GM19395 (cell line): ENCODE data around the gene CLEC3B.
"Not testable (repeated sequence)": the region's sequence is repeated elsewhere in the genome, so short reads cannot be mapped to it uniquely, and the experiment has no call there.

Experiments used
- ATAC-seq: cut with Tn5 transposase; IDR thresholded peaks from one replicate; pipeline ENCODE4 v1.9.1; 2021; ENCODE audit warnings: mild to moderate bottlenecking, moderate library complexity; ENCODE audit not compliant: unreplicated experiment

The CLEC3B gene

GRCh38 chr3:45064512-45065372 lies 38.6 kb downstream of the CLEC3B start:
- no peak for ATAC-seq

DNA sequence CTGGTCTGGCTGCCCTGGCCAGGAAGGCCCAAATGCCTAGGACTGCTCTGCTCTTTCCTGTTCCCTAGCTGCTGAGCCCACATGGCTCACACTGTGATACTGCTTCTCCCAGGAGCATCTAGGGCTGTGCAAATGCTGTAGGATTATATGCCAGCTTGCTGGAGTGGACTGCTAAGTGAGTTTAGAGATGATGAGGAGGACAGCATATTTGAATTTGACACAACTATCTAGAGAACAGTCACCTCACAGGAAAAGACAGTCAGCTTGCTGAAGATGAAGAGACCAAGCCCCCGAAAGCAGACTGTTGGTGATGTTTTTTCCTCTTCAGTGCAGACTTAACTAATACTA lies 39.2 kb downstream of the CLEC3B start:
- no peak for ATAC-seq

GRCh38 chr3:45066109-45066801 lies 40.2 kb downstream of the CLEC3B start:
- no peak for ATAC-seq

DNA sequence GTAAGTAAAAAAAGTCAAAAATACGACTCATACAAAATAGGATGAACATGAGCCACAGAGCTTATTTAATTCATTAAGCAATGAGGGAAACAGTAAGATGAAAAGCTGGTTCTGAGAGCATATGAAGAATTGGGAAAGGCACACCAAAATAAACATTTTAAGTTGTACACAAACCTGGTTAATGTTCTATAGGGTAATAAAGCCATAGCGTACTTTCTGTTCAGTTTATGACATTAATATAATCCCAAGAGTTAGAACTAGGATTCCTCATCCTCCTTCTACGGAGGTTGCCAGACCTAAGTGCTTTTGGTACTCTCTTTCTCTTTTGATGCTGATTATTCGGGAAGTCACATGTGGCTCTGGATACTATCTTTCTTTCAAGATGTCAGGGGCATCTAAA lies 41.4 kb downstream of the CLEC3B start:
- no peak for ATAC-seq

- no peak for ATAC-seq
These were observed 41.8 kb downstream of the CLEC3B start for GRCh38 chr3:45067941-45068340.

DNA sequence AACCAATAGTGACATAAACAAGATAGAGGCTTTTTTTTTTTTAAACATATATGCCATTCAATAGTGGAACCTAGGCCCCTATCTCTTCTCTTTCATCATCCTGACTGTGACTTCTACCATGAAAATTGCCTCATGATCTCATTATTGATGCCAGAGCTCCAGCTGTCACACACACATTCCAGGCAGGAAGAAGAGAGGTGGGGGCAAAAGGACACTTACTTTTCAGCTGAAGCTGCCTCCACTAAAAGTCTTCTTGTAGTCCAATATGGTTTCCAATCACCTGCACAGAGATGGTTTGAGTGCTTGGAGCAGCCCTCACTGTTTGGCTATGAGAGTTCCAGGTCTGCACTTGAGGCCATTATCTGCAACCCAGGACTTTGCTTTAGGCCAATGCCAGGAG lies 45.0 kb downstream of the CLEC3B start:
- ATAC-seq = no peak

DNA sequence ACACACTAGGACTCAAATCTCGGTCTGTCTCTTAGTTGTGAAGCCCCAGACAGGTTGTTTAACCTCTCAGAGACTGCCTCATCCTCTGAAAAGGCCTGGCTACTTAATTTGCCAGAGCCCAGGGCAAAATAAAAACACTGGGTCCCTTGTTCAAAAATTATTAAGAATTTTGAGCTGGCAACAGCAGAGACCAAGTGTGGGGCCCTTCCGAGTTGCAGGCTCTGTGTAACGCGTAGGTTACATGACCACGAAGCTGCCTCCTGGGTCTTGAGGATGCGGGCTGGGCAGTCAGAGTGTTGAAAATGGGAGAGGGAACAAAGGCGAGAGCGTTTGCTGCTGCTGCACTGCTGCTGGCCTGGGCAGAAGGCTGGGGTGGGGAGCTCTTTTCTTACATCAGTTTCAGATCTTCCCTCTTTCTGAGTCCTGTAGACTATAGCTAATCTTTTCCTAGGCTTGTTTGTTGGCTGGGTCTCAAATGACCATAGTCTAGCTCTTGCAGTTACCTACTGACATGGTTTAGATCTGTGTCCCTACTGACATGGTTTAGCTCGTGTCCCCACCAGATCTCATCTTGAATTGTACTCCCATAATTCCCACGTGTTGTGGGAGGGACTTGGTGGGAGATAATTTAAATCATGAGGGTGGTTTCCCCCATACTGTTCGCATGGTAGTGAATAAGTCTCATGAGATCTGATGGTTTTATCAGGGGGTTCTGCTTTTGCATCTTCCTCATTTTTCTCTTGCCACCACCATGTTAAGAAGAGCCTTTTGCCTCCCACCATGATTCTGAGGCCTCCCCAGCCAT lies 49.9 kb downstream of the CLEC3B start:
- ATAC-seq = no peak

DNA sequence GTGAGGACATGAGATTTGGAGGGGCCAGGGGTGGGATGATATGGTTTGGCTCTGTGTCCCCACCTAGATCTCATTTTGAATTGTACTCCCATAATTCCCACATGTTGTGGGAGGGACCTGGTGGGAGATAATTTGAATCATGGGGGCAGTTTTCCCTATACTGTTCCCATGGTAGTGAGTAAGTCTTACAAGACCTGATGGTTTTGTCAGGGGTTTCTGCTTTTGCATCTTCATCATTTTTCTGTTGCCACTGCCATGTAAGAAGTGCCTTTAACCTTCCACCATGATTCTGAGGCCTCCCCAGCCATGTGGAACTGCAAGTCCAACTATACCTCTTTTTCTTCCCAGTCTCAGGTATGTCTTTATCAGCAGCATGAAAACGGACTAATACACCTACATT lies 52.2 kb downstream of the CLEC3B start:
- not testable (repeated sequence) for ATAC-seq

- ATAC-seq = no peak
These were observed 52.9 kb downstream of the CLEC3B start for GRCh38 chr3:45078910-45079522.

GRCh38 chr3:45079715-45080114 lies 53.6 kb downstream of the CLEC3B start:
- no peak for ATAC-seq

DNA sequence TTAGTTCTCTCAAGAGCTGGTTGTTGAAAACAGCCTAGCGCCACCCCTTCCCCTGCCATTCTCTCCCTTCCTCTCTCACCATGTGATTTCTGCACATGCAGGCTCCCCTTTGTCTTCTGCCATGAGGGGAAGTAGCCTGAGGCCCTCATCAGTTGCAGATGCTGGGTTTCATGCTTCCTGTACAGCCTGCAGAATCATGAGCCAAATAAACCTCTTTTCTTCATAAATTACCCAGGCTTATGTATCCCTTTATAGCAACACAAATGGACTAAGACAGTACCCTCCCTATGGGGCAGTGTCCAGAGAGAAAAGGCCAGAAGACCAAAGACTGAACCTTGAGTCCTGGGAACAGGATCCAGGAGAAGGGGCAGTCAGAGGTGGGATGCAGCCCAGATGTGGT lies 54.7 kb downstream of the CLEC3B start:
- ATAC-seq = no peak

- no peak for ATAC-seq
These were observed 55.5 kb downstream of the CLEC3B start for GRCh38 chr3:45081506-45082141.

DNA sequence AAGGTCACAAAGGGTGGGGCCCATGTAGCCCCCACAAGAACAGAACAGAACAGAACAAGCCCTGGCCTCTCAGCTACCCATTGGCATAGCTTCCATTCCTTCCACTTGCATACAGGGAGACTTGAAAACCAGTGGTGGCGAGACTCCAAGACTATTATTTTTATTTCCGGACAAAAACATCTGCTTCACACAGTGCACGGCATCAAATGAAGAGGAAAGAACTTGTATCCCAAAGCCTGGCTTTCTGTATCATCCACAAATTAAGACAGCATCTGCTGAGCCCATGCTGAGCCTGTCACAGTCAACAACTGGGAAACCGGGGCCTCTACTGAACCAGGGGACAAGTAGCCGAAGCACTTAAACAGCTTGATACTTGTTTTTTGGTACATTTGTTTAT lies 56.0 kb downstream of the CLEC3B start:
- ATAC-seq = no peak

DNA sequence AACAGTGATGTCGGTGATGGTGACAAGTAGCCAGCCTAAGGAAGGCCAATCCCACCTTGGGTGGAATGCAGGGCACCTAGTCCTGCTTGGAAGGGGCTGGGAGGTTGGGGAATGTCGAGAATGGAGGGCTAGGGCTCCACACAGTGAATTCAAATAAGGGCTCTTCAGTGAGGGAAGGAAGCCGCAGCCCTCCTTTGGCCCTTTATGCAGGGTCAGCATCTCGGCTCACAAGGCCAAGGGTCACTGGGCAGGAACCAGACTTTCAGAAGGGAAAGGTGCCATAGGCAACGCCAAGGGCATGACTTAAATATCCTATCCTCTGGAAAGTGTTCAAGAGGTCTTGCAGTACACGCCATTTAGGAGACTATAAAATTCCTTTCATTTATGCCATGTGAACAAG lies 56.9 kb downstream of the CLEC3B start:
- no peak for ATAC-seq

DNA sequence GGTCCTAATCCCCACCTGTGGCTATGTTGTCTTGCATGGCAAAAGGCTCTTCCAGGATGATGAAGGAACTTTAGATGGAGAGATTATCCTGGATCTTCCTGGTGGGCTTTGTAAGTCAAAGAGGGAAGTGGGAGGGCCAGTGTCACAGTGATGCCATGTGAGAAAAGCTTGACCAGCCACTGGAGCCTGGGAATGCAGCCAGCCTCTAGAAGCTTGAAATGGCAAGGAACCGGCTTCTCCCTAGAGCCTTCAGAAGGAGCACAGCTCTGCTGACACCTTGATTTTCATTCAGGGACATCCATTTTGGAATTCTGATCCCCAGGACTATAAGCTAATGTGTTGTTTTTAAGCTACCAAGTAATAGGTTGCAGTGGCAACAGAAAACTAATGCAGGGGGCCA lies 58.3 kb downstream of the CLEC3B start:
- ATAC-seq = no peak

DNA sequence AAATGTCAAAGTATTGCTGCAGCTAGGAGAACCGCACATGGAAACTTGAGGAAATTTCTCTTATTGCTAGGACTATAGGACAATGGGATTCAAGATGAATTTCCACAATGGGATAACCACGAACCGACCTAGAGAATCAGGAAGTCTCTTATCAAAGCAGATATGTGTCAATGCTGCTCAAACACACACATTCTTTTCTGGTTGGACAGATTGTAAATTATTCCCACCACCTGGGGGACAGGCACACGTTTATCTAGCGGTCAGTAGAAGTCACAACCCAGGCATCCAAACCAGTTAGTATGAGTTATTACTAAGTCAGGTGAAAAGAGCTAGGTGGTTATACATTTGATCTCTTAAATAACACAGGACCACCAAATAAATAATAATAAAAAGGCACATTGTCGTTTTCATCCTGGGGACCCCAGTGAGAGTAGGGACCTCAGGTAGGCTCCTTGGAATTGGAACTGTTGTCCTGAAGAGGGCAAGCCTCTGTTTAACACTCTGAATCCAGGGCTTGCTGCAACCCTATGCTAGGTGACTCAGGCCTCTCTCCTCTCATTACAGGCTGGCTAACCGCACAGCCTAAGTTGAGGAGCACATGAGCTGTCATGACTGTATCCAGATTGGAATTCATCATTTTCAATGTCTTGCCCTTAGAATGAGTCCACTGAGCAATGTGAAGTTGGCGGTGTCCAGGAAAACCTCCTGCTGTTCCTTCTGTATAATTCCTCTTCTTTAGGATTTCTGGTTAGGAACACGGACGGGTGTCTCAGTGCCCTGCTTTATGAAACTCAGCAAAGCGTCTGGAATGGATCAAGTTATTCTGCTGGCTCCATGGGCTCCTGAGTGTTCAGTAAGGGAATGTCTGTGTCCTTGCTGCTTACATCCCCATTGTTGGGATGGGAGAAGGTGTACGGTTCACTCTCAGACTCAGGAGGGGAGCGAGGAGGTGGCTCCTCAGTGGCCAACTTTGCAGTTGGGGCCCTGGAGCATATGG lies 59.0 kb downstream of the CLEC3B start:
- ATAC-seq = no peak
